Measurements from ENCODE around the gene ABHD17A.

- TF ChIP-seq CTCF (IDR thresholded peaks at IDR 0.05) (no peak), POLR2A (IDR thresholded peaks at IDR 0.05) (no peak)
Observed at GRCh38 chr19:1932395-1932794, 47.1 kb upstream of the ABHD17A start.

Data from uterus (tissue), 2 donors.